DND-41 (cell line): ENCODE measurements around the gene MCF2L.

Experiments
- ATAC-seq: fragments of 200-7000 bp; cut with Tn5 transposase; 3 replicates; pipeline ENCODE4 v1.9.1; 2021; ENCODE audit warnings: low read depth; ENCODE audit not compliant: insufficient read depth
- DNase-seq: peaks from one replicate; pipeline ENCODE4 v3.0.0-alpha.2; 2020
- H2AFZ ChIP-seq: 2 replicates; pipeline ENCODE4 v1.6.0; 2012; ENCODE audit warnings: low read depth, low read length
- H3K27ac ChIP-seq: 2 replicates; pipeline ENCODE4 v1.5.1; 2012; ENCODE audit warnings: low read length, inconsistent platforms
- H3K27me3 ChIP-seq: fragments of 200-600 bp; sonication (generic); 2 replicates; pipeline ENCODE4 v1.6.0; 2012; ENCODE audit warnings: low read length, mild to moderate bottlenecking, inconsistent platforms; ENCODE audit not compliant: insufficient read depth, poor library complexity
- H3K36me3 ChIP-seq: 2 replicates; pipeline ENCODE4 v1.5.1; 2012; ENCODE audit warnings: low read length, inconsistent platforms; ENCODE audit not compliant: insufficient read depth
- H3K4me1 ChIP-seq: 2 replicates; pipeline ENCODE4 v1.5.1; 2012; ENCODE audit warnings: mild to moderate bottlenecking, low read length; ENCODE audit not compliant: insufficient read depth
- H3K4me2 ChIP-seq: 2 replicates; pipeline ENCODE4 v1.6.0; 2012; ENCODE audit warnings: mild to moderate bottlenecking, moderate library complexity, low read length, inconsistent platforms; ENCODE audit not compliant: insufficient read depth
- H3K4me3 ChIP-seq, 2 experiments: fragments of 200-600 bp in 1 of 2; shearing (Covaris generic) in 1 of 2; 2 replicates each; pipeline ENCODE4 v1.5.1; 2012 to 2016; ENCODE audit warnings: inconsistent platforms in 2 of 2, low read length in 2 of 2, mild to moderate bottlenecking in 2 of 2, low read depth in 1 of 2, moderate library complexity in 1 of 2
- H3K79me2 ChIP-seq: 2 replicates; pipeline ENCODE4 v1.6.0; 2012; ENCODE audit warnings: low read length, inconsistent platforms; ENCODE audit not compliant: insufficient read depth
- H3K9ac ChIP-seq: 2 replicates; pipeline ENCODE4 v1.6.0; 2012; ENCODE audit warnings: low read depth, mild to moderate bottlenecking, inconsistent platforms, low read length, moderate library complexity
- H3K9me3 ChIP-seq: 2 replicates; pipeline ENCODE4 v1.5.1; 2012; ENCODE audit warnings: low read length, moderate library complexity, mild to moderate bottlenecking, inconsistent platforms; ENCODE audit not compliant: insufficient read depth, severe bottlenecking
- H4K20me1 ChIP-seq: 2 replicates; pipeline ENCODE4 v1.6.0; 2012; ENCODE audit warnings: low read length; ENCODE audit not compliant: insufficient read depth
- EZH2 ChIP-seq: IDR thresholded peaks from 3 replicates; pipeline ENCODE4 v1.6.1; 2012; ENCODE audit warnings: borderline replicate concordance, low read depth, mild to moderate bottlenecking, moderate library complexity, low read length, inconsistent platforms; ENCODE audit not compliant: severe bottlenecking
- TF ChIP-seq, protein P1 (sequence below): IDR thresholded peaks from 2 replicates; pipeline ENCODE4 v1.5.1; 2012; ENCODE audit warnings: borderline replicate concordance, low read length, moderate library complexity, mild to moderate bottlenecking; ENCODE audit not compliant: poor library complexity, severe bottlenecking; ENCODE audit errors: extremely low read depth

The MCF2L gene

DNA sequence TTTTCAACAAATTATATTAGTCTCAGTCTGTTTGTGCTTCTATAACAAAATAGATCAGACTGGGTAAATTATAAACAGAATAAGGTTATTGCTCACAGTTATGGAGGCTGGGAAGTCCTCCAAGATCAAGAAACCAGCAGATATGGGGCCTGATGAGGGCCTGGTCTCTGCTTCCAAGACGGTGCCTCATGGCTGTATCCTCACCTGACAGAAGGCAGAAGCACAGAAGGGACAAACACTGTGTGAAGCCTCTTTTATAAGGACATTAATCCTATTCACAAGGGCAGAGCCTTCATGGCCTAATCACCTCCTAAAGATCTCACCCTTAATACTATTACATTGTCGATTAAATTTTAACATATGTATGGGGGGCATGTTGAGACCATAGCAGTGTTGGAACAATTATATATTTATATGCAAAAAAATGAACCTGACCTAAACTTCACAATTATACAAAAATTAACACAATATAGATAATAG is 166.3 kb downstream of the MCF2L start:
- Histone ChIP-seq H3K27me3 (peaks cover 10% of the 10 kb centered on the region), H2AFZ (no peak overlapping the region), H3K4me3 (no peak overlapping the region), H3K9me3 (no peaks in the 10 kb centered on the region), H4K20me1 (no peaks in the 10 kb centered on the region), H3K79me2 (no peaks in the 10 kb centered on the region), H3K9ac (no peak overlapping the region), H3K4me2 (no peak overlapping the region), H3K27ac (no peak overlapping the region), H3K36me3 (no peaks in the 10 kb centered on the region), H3K4me1 (no peaks in the 10 kb centered on the region)
- no peak for ATAC-seq
- DNase-seq, result no peak
- TF ChIP-seq, protein P1, sequence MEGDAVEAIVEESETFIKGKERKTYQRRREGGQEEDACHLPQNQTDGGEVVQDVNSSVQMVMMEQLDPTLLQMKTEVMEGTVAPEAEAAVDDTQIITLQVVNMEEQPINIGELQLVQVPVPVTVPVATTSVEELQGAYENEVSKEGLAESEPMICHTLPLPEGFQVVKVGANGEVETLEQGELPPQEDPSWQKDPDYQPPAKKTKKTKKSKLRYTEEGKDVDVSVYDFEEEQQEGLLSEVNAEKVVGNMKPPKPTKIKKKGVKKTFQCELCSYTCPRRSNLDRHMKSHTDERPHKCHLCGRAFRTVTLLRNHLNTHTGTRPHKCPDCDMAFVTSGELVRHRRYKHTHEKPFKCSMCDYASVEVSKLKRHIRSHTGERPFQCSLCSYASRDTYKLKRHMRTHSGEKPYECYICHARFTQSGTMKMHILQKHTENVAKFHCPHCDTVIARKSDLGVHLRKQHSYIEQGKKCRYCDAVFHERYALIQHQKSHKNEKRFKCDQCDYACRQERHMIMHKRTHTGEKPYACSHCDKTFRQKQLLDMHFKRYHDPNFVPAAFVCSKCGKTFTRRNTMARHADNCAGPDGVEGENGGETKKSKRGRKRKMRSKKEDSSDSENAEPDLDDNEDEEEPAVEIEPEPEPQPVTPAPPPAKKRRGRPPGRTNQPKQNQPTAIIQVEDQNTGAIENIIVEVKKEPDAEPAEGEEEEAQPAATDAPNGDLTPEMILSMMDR, result no peak
- TF ChIP-seq EZH2, result no peak

DNA sequence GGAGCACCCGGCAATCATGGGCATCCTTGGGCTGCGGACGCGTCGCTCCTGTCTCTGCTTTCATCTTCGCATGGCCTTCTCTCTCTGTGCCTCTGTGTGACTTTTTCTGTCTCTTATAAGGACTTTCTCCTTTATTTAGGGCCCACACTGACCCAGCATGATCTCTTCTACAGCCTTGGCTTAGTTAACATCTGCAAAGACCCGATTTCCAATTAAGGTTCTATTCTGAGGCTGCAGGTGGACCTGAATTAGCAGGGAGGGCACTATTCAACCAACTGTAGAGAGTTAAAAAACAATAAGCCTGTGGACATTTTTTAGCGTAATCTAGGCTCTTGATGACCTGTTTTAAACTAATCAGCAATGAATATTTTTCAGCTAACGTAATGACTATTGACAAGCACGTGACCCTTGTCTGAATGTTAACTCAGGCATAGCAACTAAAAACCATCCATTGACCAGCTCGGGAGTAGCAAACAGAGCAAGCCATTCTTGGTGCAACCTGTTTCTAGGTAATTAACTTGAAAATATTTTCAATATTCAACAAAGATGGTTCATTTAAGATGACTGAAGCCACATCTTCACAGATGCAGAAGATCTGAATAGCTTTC is 168.8 kb downstream of the MCF2L start:
- H3K79me2 ChIP-seq, result no peaks in the 10 kb centered on the region
- no peak overlapping the region for H3K27ac ChIP-seq
- no peaks in the 10 kb centered on the region for H3K4me1 ChIP-seq
- ATAC-seq (no peak), DNase-seq (no peak)
- TF ChIP-seq, protein P1, result no peak
- TF ChIP-seq EZH2, result no peak
- H3K9me3 ChIP-seq, result no peaks in the 10 kb centered on the region
- H4K20me1 ChIP-seq, result no peaks in the 10 kb centered on the region
- peaks cover 10% of the 10 kb centered on the region for H3K27me3 ChIP-seq
- no peak overlapping the region for H3K4me2 ChIP-seq
- H3K9ac ChIP-seq, result no peak overlapping the region
- H3K4me3 ChIP-seq, result no peak overlapping the region
- H2AFZ ChIP-seq, result no peak overlapping the region
- no peaks in the 10 kb centered on the region for H3K36me3 ChIP-seq

DNA sequence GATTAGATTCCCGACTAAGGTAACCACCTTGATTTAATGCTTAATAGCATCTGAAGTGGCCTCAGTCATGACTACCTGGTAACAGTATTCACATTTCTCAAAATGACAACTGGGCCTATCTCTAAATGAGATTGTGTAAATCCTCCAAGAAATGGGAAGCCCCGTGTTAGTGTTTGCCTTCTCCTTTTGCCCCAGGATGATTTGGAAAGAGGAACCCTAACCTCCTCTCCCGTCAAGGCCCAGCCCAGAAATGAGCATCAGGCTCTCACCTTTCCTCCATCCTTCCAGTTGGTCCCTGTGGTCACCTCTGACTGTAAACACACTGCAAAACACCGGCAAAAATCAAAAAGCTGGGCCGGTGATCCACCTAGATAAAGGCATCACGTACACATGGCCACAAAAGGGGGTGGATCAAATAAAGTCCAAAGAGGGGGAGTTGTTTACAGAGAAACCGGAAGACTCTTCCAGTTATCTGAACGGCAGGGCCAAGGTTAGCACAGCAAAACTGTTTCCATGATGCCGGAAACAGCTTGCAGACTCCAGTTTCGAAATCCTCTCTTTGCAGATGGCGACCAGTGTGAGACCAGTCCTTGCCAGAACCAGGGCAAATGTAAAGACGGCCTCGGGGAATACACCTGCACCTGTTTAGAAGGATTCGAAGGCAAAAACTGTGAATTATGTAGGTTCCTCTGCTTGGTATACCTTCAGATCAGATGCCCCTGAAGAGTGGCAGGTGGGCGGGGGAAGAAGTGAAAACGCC is 170.0 kb downstream of the MCF2L start:
- Histone ChIP-seq H3K27me3 (peaks cover 10% of the 10 kb centered on the region), H4K20me1 (no peaks in the 10 kb centered on the region), H2AFZ (no peak overlapping the region), H3K4me3 (no peak overlapping the region), H3K9ac (no peak overlapping the region), H3K79me2 (no peaks in the 10 kb centered on the region), H3K4me2 (no peak overlapping the region), H3K36me3 (no peaks in the 10 kb centered on the region), H3K4me1 (no peaks in the 10 kb centered on the region), H3K9me3 (no peaks in the 10 kb centered on the region), H3K27ac (no peak overlapping the region)
- TF ChIP-seq EZH2, result no peak
- TF ChIP-seq, protein P1, result no peak
- no peak for ATAC-seq
- no peak for DNase-seq
